Measurements from ENCODE around the gene BPIFB2.

The BPIFB2 gene

GRCh38 chr20:33026779-33027759 lies 19.6 kb downstream of the BPIFB2 start:
- DNase-seq (ENCODE audit: insufficient read length, low spot score) (no peak), FAIRE-seq (no peak)
- TF ChIP-seq CTCF (IDR thresholded peaks at IDR 0.05; ENCODE audit: insufficient read depth, missing control alignments), result no peak

DNA sequence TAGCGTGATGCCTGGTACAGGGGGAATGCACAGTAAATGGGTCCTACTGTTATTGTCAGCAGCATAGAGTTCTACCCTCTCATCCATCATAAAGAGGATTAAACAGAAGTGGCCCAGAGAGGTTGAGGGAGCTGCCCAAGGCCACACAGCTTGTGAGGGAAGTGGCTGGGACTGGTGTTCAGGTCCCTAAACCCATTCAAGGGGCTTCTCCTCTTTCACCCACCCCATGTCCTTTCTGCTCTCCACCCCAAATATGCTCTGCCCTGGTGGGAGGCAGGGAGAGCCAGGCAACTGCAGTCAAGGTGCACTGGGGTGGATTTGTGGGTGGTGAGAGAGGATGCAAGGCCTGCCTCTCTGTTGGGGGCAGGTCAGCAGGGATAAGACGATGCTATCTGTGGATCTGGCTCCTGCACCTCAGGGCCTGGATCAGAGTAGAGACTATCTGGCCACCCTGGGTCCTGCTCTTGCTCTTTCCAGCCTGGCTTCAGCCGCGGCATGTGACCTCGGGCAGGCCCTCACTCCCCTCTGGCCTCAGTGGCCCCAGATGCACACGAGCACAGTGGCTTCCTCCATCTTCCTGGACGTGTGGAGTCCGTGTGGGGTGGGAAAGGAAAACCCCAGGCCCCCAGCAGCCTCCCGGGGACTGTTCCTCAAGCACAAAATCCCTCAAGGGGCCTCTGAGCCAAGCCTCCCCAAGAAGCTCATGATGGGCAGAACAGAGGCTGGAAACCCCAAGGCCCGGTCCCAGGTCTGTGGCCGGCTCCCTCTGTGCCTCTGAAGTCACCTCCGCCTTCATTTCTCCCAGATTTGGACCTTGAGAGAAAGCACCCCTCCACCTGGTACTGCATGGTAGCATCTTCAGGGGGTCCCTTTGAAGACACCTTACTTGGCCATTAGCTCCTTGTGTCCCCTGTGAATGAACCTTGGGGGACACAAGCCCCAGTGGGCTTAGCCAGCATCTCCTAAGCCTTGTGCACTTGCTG lies 20.6 kb downstream of the BPIFB2 start:
- no peak for DNase-seq (ENCODE audit: insufficient read length, low spot score)
- TF ChIP-seq CTCF (IDR thresholded peaks at IDR 0.05; ENCODE audit: insufficient read depth, missing control alignments), result no peak
- no peak for FAIRE-seq

GRCh38 chr20:33028875-33029274 lies 21.4 kb downstream of the BPIFB2 start:
- FAIRE-seq (no peak), DNase-seq (ENCODE audit: insufficient read length, low spot score) (no peak)

DNA sequence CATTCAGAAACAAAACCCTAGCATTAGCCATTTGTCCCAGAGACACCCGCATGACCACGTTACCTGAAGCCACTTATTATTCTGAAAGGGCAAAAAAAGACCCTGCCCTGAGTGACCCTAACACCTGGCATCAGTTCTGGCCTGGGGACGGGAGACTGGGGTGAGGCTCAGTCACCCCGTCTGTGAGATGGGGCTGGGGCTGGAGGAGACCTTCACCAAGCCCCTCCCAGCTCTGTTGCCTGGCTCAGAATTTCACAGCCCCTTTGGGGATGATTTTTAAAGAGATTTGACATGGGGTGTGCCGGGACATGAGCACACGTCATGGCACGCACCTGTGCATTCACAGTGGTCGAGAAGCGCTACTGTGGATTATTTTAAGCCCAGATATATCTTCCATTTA lies 22.6 kb downstream of the BPIFB2 start:
- no peak for DNase-seq (ENCODE audit: insufficient read length, low spot score)
- FAIRE-seq, result no peak
- TF ChIP-seq CTCF (IDR thresholded peaks at IDR 0.05; ENCODE audit: insufficient read depth, missing control alignments), result no peak

More at GRCh38 chr20:33028875-33029274, 21.4 kb downstream of the BPIFB2 start:
- no peak for TF ChIP-seq CTCF (IDR thresholded peaks at IDR 0.05; ENCODE audit: insufficient read depth, missing control alignments)

GRCh38 chr20:33030569-33030968 lies 23.1 kb downstream of the BPIFB2 start:
- FAIRE-seq (no peak), DNase-seq (ENCODE audit: insufficient read length, low spot score) (no peak)
- no peak for TF ChIP-seq CTCF (IDR thresholded peaks at IDR 0.05; ENCODE audit: insufficient read depth, missing control alignments)

GRCh38 chr20:33031531-33031930 lies 24.0 kb downstream of the BPIFB2 start, which contains the start of gene BPIFB6:
TSS of gene BPIFB6 (plus strand) at chr20:33031648. CDS start at chr20:33031648, 0 bp downstream.
- no peak for TF ChIP-seq CTCF (IDR thresholded peaks at IDR 0.05; ENCODE audit: insufficient read depth, missing control alignments)
- no peak for FAIRE-seq
- DNase-seq (ENCODE audit: insufficient read length, low spot score), result no peak

Measured in D721Med (cell line).